K562 treated with DMSO at 1 percent for 24 hours (cell line): ENCODE measurements around the gene GOLGA6L6. TPM values are rescaled to one million over a fixed set of nuclear protein-coding genes. Genes with fewer than 3 reads are reported as not detected.

Source experiments
- total RNA-seq: library from RNA; unstranded; fragments of 300-600 nt; gene quantifications from 2 replicates; pipeline ENCODE4 v1.2.3, GENCODE V29; 2022; ENCODE audit warnings: low read depth; ENCODE audit not compliant: insufficient read depth

Gene GOLGA6L6
- total RNA-seq: not detected in 2 replicates

GRCh38 chr15:20541700-20542099, at the start of gene GOLGA6L6:
Gene GOLGA6L6 (minus strand): TSS chr15:20541800. CDS start chr15:20541709, 91 bp downstream.

